NB4 (cell line): Measurements from ENCODE around the gene ITGA6.

Source experiments
- CTCF ChIP-seq: IDR thresholded peaks from one replicate; pipeline ENCODE4 v1.5.1; 2012; ENCODE audit warnings: low read depth, low read length
- MAX ChIP-seq: IDR thresholded peaks from 2 replicates; pipeline ENCODE4 v1.6.1; 2011; ENCODE audit warnings: low read depth, low read length
- MYC ChIP-seq: IDR thresholded peaks from 2 replicates; pipeline ENCODE4 v1.6.1; 2011; ENCODE audit warnings: low read depth, low read length
- POLR2A ChIP-seq: IDR thresholded peaks from 2 replicates; pipeline ENCODE4 v1.6.1; 2011; ENCODE audit warnings: mild to moderate bottlenecking; ENCODE audit not compliant: insufficient read length; ENCODE audit errors: extremely low read depth

GRCh38 chr2:172535119-172535518 is 107.7 kb downstream of the ITGA6 start:
- TF ChIP-seq MAX (no peak), POLR2A (no peak), CTCF (no peak), MYC (no peak)
